GM11168 (cell line): ENCODE data around the gene TRIM9.

Experiments
- in situ Hi-C: fragments of 300-500 bp; cut with MboI; formaldehyde crosslinking; loops from one replicate; pipeline ENCODE4 v1.12.0; 2022; ENCODE audit warnings: low sequenced_read_pairs; ENCODE audit not compliant: unreplicated experiment

TRIM9 gene

GRCh38 chr14:51094901-51095853, at the start of gene TRIM9:
Gene TRIM9 (minus strand): TSS chr14:51095105. CDS start chr14:51094939, 166 bp downstream.
- in situ Hi-C loops, result no loop called here

- in situ Hi-C loops, result no loop called here
Measured at GRCh38 chr14:51140856-51141255, 46.0 kb upstream of the TRIM9 start.

GRCh38 chr14:51140338-51140737, 45.4 kb upstream of the TRIM9 start:
- in situ Hi-C loops, result no loop called here

GRCh38 chr14:51139121-51139681, 44.3 kb upstream of the TRIM9 start:
- in situ Hi-C loops, result no loop called here

GRCh38 chr14:51138404-51139103, 43.6 kb upstream of the TRIM9 start:
- in situ Hi-C loops, result no loop called here

- in situ Hi-C loops, result no loop called here
Measured at GRCh38 chr14:51131516-51131915, 36.6 kb upstream of the TRIM9 start.

GRCh38 chr14:51129130-51129529, 34.2 kb upstream of the TRIM9 start:
- in situ Hi-C loops, result no loop called here

GRCh38 chr14:51124029-51124428, 29.1 kb upstream of the TRIM9 start:
- in situ Hi-C loops, result no loop called here

GRCh38 chr14:51121096-51121495, 26.2 kb upstream of the TRIM9 start:
- in situ Hi-C loops, result no loop called here

- in situ Hi-C loops, result no loop called here
Measured at GRCh38 chr14:51119411-51120051, 24.6 kb upstream of the TRIM9 start.

- in situ Hi-C loops, result no loop called here
Measured at GRCh38 chr14:51118993-51119392, 24.1 kb upstream of the TRIM9 start.

GRCh38 chr14:51117593-51117992, 22.7 kb upstream of the TRIM9 start:
- in situ Hi-C loops, result no loop called here

GRCh38 chr14:51116682-51117081, 21.8 kb upstream of the TRIM9 start:
- in situ Hi-C loops, result no loop called here

- in situ Hi-C loops, result no loop called here
Measured at GRCh38 chr14:51109651-51110050, 14.7 kb upstream of the TRIM9 start.

- in situ Hi-C loops, result no loop called here
Measured at GRCh38 chr14:51107801-51108200, 12.9 kb upstream of the TRIM9 start.

GRCh38 chr14:51104467-51104866, 9.6 kb upstream of the TRIM9 start:
- in situ Hi-C loops, result no loop called here

- in situ Hi-C loops, result no loop called here
Measured at GRCh38 chr14:51097287-51097686, 2.4 kb upstream of the TRIM9 start.

GRCh38 chr14:51096870-51097269, 2.0 kb upstream of the TRIM9 start:
- in situ Hi-C loops, result no loop called here

GRCh38 chr14:51095854-51096823, 1.2 kb upstream of the TRIM9 start:
- in situ Hi-C loops, result no loop called here
